8988T (cell line): ENCODE measurements around the gene COA8.
"Not testable (repeated sequence)": the region's sequence is repeated elsewhere in the genome, so short reads cannot be mapped to it uniquely, and the experiment has no call there.

Source experiments
- DNase-seq: peaks from one replicate; pipeline ENCODE4 v3.0.0; 2011

COA8 gene, protein sequence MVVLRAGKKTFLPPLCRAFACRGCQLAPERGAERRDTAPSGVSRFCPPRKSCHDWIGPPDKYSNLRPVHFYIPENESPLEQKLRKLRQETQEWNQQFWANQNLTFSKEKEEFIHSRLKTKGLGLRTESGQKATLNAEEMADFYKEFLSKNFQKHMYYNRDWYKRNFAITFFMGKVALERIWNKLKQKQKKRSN

GRCh38 chr14:103562429-103563225 is at the start of gene COA8, which contains the start of gene BAG5:
COA8 (plus strand) TSS chr14:103562960; CDS start chr14:103563002, 42 bp downstream.
BAG5 (minus strand) TSS chr14:103562657; CDS start chr14:103561164, 1,493 bp downstream.
- DNase-seq, result peak; percentile 94

GRCh38 chr14:103514596-103515421 is 48.0 kb upstream of the COA8 start:
- DNase-seq, result no peak

- DNase-seq, result no peak
Measured at GRCh38 chr14:103516426-103517173, 46.2 kb upstream of the COA8 start.

DNA sequence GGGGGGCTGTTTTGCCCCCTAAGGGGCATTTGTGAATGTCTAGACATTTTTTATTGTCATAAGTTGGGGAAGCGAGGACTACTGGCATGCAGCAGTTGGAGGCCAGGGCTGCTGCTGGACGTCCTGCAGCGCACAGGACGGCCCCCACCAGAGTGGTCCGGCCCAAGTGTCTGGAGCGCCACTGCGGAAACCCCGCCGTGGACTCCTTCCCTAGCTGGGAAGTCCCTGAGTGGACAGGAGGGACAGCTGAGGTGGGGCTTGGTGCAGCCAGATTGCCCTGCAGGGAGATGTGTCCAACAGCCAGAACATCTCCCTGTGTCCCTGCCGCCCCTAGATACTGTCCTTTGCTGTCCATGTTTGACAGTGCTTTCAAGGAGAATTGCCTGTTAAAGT is 45.6 kb upstream of the COA8 start:
- no peak for DNase-seq

DNA sequence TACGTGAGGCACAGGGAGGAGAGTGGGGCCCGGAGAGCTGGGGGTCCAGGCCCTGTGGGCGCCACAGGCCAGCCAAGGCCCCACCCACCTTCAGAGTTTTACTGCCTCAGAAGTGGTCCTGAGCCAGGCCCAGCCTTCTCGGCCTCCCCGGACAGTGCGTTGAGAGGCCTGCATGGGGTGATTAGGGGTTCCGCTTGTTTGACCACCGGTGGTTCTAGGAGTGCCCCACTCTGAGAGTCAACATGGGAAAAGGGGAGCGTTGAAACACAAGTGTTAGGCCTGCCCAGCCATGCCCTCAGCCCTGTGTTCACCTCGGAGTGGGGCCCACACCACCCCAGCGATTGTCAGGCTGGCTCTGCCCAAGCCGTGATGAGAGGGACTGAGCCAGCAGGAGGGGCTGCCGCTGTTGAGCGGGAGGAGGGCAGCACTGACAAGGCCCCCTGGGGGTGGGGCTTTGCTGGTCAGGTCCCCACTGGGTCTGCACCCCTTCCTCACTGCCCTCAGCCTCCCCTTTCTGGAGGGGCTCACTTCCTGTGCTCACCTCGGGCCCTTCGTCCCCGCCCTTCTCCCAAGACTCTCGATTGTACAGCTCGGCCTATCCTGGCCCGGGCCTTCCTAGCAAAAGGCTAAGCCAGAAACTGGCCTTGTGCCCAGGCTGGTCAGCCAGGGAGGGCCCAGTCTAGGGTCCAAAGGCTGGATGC is 44.9 kb upstream of the COA8 start:
- DNase-seq, result peak; percentile 50

GRCh38 chr14:103518422-103519042 is 44.2 kb upstream of the COA8 start:
- peak; percentile 98 for DNase-seq

DNA sequence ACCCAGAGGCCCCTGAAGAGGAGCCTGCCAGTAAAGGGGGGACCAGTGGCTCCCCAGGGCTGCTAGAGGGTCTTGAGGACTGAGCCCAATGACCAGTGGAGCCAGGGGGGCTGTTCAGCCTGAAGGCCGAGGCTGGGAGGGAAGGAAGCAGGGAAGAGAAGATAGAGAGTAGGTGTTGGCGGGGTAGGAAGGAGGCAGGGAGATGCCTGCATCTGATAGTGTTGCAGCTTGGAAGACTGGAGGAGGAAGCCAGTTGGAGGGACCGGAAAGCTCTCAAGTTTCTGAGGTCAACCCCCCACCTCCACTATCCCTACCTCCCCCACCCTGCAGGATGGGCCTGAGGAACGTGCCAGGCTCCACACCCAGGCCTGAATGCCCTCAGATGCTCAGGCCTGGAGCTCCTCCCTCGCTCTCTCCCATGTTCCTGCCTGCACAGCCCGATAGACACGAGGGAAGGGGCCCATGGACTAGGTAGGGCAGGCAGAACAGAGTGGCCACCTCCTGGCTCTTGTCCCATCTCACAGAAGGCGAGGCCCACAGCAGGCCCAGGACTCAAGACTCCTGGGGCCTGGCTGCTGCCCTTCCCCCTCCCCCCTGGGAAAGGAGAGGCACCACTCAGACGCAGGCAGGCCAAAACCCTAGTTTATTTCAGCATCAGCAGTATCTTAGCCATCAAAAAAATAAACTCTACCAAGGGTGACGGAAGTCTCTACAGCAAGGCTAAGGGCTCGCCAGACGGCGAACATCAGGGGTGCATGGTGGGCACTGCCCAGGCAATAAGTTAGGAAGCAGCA is 43.5 kb upstream of the COA8 start:
- peak; percentile 45 for DNase-seq

DNA sequence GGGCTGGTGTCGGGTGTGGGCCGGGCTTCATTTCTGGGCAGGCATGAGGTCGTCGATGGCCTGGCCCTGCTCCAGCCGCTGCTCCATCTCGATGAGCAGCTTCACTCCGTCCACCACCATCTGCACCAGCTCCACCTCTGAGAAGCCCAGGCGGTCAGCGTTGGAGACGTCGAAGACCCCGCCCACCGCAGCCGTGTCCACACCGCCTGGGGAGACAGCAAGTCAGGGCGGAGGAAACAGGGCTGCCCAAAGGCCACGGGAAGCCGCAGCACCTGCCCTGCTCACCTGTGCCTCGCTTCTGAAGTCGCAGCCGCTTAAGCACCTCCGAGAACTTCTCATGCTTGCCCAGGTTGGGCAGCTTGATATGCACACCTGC is 42.9 kb upstream of the COA8 start:
- DNase-seq, result no peak

- no peak for DNase-seq
Measured at GRCh38 chr14:103520269-103520656, 42.5 kb upstream of the COA8 start.

GRCh38 chr14:103520657-103521437 is 41.9 kb upstream of the COA8 start:
- DNase-seq, result peak; percentile 99

DNA sequence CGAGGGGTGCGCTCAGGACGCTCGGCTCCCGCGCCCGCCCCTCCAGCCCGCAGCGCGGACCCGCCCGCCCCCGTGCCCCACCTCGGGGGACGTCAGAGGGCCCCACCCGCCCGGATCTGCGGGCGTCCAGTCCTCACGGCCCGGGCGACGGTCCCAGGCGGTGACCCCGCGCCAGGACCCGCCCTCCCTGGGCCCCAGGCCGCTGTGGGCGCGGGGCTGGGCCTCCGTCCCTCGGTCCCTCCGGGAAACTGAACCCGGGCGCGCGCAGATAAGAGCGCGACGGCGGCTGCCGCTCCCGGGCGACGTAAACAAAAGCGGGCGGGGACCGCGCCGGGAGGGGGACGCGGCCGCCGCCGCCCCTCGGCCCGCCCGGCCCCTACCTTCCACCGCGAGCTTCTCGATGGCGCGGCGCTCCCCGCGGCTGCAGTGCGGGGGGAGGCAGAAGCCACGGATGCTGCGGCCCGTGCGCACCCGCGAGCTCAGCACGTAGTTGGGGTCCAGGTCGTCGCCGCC is 41.3 kb upstream of the COA8 start:
- peak; percentile 89 for DNase-seq

DNA sequence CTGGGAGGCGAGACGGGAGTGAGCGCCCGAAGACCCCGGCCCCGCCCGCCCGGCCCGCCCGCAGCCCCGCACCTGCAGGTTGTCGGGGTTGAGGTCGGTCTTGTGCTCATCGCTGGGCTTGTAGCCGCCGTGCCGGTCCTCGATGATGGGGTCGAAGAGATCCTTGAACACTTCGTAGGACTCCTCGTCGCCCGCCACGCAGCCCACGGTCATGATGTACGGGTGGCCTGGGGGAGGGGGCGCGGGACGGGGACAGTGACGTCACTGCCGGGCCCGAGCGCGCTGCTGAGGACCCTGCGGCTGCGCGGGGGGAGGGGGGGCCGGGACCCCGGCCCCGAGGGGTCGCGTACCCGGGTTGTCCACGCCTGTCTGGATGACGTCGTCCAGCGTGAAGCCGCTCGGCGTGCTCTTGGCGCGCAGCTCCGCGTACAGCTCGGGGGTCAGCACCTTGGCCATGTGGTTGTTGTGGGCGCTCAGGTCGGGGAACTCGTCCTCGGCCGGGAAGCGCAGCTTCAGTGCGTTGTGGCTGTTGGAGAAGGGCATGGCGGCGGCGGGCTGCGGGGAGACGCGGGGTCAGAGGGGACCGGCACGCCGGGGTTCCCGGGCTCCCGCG is 40.7 kb upstream of the COA8 start:
- DNase-seq, result peak; percentile 76

DNA sequence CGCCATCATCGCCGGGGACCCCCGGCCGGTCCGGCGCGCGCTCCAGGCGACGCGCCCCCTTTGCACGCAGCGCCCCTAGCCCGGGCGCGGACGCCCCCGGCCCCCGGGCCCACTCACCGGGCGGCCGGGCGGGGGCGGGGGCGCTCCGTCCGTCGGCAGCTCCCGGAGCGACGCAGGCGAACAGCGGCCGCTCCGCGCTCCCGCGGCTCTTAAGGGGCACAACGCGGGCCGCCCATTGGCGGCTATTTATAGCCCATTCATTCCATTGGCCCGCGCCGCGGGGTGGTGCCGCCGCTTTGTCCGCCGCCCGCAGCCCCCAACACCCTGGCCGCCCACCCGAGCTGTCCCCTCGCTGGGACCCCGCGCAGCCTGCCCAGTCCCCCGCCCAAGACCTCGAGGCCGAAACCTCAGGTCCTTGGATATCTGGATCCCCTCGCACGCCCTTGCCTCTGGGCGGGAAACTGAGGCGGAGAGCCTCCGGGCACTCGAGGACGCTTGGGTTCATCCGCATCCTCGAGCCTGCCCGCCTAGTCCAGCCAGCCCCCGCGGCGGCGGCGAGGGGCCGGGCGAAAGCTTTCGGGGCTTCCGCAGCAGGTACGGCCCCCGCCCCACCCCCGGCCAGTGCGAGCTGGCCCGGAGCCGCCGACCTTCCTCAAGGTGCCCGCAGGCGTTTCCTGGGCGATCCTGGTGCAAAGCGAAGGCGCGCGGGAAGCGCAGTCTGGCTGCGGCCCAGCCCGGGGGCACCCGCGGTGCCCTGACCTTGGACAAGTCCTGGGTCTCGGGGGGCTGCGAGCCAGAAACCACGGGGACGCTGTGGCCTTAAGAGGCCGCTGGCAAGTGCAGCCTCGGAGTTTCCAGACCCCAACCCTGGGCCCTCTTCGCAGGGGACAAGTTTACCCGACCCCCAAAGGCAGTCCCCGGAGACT is 39.8 kb upstream of the COA8 start, which contains the start of gene CKB:
Gene CKB, minus strand, starts transcription at position 182 of the 926 bp plus-strand sequence. CDS start 337 bp downstream, outside the sequence.
- DNase-seq, result peak; percentile 48

DNA sequence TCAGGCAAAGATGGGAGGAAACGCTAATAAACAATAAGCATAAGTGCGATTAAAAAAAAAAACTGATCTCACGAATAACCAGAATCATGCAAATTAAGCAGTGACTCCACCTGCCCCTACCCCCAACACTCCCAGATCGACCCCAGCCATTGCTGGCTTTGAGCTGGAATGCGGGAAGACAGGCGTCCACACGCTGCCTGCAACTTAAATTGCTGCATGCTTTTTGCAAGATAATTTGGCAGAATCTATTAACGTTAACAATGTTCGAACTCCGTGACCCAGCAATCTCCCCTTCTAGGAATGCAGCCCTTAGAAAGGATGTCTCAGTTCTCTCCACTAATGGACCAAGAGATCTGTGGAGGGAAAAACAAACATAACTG is 39.2 kb upstream of the COA8 start:
- DNase-seq, result peak; percentile 41

DNA sequence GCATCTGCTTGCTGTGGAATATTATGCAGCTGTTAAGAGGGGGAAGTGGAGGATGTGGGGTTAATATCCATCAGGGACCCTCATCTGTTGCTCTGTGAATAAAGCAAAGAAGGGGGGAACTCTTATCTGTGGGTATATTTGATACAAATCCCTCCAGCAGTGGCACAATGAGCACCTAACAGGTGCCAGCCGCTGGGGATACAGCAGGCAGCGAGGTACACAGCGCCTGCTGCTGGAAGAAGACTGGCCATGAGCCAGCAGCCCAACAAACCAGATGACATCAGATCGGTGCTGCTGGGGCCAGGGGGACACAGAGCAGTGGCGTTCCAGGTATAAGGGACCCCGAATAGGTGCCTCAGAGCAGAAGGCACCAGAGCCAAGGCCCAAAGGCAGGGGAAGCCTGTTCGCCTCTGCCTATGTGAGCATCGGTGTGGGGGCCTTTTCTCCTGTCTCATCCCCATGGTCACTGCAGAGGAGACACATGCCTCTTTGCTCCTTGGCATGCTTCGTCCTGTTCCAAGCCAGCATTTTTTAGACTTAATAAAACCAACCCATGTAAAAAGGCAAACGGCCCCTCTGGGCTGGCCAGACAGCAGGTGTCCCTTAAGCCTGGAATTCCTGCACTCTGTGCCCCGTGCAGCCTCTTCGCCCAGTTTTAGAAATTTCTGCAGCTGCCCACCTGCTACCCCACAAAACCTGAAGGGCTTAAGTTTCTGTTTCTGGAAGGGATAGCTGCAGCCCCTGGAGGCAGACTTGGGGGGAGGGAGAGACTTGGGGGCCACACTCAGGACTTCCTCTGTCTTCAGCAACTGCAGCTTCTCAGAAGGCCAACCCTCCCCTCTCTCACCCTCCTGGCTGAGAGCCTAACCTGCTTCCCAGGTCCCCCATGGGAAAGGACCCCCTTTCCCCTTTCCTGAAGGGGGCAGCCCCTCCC is 38.5 kb upstream of the COA8 start:
- peak; percentile 41 for DNase-seq

DNA sequence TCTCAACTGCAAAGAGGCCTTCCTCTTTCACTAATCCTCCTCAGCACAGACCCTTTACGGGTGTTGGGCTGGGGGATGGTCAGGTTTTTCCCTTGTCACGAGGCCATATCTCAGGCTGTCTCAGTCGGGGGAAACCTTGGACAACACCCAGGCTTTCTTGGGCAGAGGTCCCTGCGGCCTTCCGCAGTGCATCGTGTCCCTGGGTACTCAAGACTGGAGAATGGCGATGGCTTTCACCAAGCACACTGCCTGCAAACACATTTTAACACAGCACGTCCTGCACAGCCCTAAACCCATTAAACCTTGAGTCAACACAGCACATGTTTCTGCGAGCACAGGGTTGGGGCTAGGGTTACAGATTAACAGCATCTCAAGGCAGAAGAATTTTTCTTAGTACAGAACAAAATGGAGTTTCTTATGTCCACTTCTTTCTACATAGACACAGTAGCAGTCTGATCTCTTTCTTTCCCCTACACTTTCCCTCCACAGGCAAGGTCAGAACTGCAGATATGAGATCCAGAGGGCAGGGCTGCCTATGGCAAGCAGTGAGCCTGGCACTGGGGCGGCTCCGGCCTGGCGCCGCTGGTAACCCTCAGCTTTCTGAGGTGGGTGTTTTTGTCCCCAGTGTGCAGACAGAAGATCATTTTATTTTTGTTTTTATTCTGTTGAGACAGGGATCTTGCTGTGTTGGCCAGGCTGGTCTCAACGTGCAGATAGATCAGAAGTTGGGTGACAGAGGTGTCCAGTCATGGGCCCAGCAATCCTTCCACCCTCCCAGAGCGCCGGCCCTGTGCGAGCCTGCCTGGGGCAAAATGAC is 37.1 kb upstream of the COA8 start:
- DNase-seq, result not testable (repeated sequence)
